GM12865 (cell line): ENCODE results near the gene SHLD2.
"Not testable (repeated sequence)": the region's sequence is repeated elsewhere in the genome, so short reads cannot be mapped to it uniquely, and the experiment has no call there.

Experiments
- DNase-seq: peaks from one replicate; pipeline ENCODE4 v3.0.0; 2010; ENCODE audit warnings: low read depth
- H3K4me3 ChIP-seq: 2 replicates; pipeline ENCODE4 v1.5.1; 2011; ENCODE audit warnings: mild to moderate bottlenecking, low read depth, low read length, control low read depth
- TF ChIP-seq, protein P1 (sequence below): IDR thresholded peaks from 2 replicates; pipeline ENCODE4 v1.5.1; 2011; ENCODE audit warnings: low read length, control low read depth, low read depth, inconsistent platforms; ENCODE audit not compliant: insufficient read depth; ENCODE audit errors: missing control alignments

SHLD2 gene

DNA sequence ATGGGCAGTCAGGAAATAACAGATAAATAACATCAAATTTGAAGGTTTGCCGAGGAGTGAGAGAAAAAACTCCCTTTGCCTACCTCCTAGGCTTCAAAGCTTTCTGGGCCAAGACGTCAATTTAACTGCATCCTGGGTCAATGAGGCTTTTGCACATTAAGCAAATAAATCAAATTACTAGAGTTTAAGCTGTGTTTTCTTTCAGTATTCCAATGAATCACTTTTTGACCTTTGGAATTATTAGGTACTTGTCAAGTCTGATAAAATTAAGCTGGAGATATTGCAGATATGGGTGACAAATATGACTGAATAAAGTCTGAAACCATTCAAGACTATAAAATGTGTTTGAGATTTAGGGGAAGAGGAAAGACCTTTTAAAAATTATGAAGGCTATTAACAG is 22.6 kb upstream of the SHLD2 start:
- no peak overlapping the region for H3K4me3 ChIP-seq
- TF ChIP-seq, protein P1, sequence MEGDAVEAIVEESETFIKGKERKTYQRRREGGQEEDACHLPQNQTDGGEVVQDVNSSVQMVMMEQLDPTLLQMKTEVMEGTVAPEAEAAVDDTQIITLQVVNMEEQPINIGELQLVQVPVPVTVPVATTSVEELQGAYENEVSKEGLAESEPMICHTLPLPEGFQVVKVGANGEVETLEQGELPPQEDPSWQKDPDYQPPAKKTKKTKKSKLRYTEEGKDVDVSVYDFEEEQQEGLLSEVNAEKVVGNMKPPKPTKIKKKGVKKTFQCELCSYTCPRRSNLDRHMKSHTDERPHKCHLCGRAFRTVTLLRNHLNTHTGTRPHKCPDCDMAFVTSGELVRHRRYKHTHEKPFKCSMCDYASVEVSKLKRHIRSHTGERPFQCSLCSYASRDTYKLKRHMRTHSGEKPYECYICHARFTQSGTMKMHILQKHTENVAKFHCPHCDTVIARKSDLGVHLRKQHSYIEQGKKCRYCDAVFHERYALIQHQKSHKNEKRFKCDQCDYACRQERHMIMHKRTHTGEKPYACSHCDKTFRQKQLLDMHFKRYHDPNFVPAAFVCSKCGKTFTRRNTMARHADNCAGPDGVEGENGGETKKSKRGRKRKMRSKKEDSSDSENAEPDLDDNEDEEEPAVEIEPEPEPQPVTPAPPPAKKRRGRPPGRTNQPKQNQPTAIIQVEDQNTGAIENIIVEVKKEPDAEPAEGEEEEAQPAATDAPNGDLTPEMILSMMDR: no peak
- no peak for DNase-seq

DNA sequence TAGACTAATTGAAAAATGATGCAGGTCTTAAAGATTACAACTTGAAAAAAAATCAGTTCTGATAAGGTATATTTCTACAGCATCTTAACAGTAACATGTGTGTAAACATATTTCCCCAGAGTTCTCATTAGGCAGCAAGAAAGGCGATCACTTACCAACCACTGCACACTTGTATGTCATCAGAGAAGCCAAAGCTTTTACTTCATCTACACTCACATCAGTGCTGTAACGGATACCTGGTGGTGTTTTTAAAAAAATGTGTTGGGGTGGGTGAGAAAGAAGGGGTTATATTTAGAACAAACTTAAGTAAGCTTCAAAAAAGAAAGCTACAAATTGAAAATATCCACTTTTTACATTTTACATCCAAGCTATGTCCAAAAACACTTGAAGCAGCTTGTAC is 18.6 kb upstream of the SHLD2 start:
- H3K4me3 ChIP-seq, DNase-seq: not testable (repeated sequence)

DNA sequence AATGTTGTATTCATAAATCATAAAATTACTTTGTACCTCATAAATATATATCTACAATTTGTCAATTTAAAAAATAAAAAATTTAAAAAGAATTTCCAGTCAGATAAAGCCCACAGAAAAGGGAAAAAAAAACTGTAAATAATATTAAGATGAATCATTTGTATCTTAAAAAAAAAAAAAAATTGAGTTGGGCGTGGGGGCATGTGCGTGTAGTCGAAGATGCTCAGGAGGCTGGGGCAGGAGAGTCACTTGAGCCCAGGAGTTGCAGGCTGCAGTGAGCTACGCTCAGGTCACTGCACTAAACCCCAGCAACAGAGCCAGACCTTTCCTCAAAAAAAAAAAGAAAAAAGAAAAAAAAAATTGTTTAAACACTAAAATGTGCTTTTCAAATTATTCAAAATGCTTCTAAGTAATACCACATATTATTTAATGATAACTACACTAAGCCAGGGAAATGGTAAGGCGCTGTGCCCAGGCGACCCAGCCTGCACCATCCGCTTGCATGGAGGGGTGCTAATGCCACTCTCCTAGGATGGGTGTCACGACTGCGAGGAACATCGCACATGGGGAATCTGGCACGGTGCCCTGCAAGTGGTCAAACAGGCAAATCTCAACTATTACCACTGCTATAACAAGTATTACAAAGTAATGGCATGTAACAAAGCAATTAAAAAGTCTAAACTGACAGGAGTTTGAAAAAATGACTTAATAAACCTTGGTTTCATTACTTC is 15.7 kb upstream of the SHLD2 start:
- TF ChIP-seq, protein P1: no peak
- DNase-seq: no peak
- no peak overlapping the region for H3K4me3 ChIP-seq

DNA sequence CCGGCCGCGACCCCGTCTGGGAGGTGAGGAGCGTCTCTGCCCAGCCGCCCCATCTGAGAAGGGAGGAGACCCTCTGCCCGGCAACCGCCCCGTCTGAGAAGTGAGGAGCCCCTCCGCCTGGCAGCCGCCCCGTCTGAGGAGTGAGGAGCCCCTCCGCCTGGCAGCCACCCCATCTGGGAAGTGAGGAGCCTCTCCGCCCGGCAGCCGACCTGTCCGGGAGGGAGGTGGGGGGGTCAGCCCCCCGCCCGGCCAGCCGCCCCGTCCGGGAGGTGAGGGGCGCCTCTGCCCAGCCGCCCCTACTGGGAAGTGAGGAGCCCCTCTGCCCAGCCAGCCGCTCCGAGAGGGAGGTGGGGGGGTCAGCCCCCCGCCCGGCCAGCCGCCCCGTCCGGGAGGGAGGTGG is 14.4 kb upstream of the SHLD2 start:
- not testable (repeated sequence) for H3K4me3 ChIP-seq, DNase-seq

DNA sequence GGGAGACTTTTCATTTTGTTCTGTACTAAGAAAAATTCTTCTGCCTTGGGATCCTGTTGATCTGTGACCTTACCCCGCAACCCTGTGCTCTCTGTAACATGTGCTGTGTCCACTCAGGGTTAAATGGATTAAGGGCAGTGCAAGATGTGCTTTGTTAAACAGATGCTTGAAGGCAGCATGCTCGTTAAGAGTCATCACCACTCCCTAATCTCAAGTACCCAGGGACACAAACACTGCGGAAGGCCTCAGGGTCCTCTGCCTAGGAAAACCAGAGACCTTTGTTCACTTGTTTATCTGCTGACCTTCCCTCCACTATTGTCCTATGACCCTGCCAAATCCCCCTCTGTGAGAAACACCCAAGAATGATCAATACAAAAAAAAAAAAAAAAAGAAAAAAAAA is 13.4 kb upstream of the SHLD2 start:
- H3K4me3 ChIP-seq, DNase-seq: not testable (repeated sequence)

DNA sequence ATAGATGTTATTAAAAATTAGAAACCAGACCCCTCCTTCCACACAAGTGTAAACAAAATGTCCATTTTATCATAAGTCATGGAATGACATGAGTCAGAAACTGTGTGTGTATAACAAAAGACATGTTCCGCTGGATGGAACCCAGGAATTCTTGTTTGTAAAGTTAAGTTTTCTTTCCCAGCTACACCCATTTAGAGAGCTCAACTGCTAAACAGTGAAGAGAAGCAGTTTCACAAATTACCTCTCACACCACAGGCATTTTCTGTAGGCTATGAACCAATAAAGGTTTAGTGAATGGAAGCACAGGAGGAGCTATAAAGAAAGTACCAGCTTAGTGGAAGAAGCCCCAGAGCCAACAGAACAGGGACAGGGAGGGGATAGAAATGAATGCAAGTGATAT is 12.8 kb upstream of the SHLD2 start:
- DNase-seq, H3K4me3 ChIP-seq: not testable (repeated sequence)

DNA sequence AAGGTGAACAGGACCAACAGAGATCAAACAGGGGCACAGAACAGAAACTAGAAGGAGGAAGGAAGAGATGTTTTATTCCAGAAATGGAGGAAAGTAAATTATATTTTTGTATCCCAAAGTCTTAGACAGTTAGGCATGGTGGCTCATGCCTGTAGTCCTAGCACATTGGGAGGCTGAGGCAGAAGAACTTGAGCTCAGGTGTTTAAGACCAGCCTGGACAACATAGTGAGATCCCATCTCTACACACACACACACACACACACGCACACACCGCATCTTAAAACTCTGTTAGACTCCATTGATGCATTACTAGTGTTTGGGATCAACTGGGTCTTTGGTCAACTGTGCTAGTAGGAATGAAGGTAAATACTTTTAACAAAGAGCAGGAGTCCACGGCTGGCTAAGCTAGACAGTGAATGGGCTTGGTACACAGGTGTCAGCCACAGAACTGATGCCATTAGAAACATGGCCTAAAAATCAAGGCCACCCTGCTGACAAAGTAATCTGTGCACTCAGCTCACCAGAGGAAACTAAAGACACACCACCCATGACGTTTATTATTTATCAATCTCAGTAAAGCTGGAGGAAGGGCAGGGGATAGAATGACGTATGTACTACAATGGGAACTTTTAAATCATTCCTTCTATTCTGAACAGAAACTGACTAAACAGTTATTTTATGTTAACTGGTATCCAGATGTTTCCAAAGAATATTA is 11.3 kb upstream of the SHLD2 start:
- DNase-seq: peak; percentile 25
- not testable (repeated sequence) for H3K4me3 ChIP-seq

DNA sequence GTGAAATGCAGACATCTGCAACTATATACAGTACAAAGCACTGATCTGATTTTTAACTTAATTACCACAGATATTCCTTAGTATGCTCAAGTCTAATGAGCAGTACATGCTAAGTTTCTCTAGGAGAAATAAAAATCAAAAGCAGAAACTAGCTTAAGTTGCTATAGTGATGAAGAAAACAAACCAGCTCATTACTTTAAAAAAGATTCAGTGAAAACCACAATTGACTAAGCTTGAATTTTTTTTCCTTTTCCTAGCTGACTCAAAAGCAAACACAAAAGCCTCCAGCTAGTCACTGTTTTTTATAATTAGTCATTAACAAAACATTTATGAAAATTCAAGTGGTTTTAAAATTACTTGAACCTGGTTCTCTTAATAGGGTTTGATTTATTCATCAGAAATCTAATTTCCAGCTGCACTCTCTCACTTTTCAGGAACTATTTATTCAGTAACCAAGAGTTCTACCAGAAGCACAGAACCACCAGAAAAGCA is 10.7 kb upstream of the SHLD2 start:
- peak; percentile 30 for DNase-seq
- H3K4me3 ChIP-seq: not testable (repeated sequence)

DNA sequence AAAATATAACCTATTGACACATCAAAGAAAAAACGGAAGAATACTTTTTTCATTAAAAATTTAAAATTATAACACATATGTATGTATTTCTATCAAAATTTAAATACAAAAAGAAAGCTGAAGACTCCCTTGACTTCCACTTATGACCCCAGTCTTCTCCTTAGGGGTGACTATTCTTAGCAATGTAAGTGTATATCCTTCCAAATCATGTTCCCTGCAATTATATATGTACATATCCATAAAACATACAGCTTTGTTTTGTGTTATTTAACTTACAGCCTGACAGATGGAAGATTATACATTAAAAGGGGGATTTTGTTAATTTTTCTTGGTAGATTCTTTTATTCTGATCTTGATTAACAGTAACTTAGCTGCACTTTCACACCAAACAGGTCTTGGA is 9.5 kb upstream of the SHLD2 start:
- no peak overlapping the region for H3K4me3 ChIP-seq
- DNase-seq: no peak
- TF ChIP-seq, protein P1: no peak

DNA sequence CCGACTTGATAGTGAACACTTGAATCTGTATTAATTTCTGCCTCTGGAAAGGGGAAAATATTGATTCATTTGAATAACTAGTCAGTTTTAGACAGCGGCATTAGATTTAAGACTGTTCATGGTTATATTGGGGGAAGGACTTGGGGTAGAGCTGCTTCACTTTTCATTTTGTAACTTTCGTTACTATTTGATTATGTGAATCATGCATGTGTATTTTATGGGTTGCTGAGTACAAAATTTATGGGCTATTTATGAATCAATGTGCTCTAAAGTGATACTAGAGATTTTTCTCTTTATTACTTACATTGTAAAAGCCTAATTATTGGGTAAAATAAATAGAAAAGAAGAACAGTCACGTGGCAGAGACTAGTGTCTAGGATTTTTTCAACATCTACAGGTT is 5.3 kb upstream of the SHLD2 start:
- TF ChIP-seq, protein P1: no peak
- no peak for DNase-seq
- H3K4me3 ChIP-seq: no peak overlapping the region
